ENCODE measurements around the gene AMER1.
A peak's percentile ranks its signal among the peaks of the same experiment; 100 is the strongest.
"Not testable (repeated sequence)": the region's sequence is repeated elsewhere in the genome, so short reads cannot be mapped to it uniquely, and the experiment has no call there.

AMER1 gene

GRCh38 chrX:64205441-64205734 is at the start of gene AMER1:
Gene AMER1 (minus strand): TSS chrX:64205708. CDS start chrX:64193286, 12,422 bp downstream.
- no peak for DNase-seq

GRCh38 chrX:64230123-64230970 is 24.8 kb upstream of the AMER1 start, which contains the start of gene ASB12:
Gene ASB12 (minus strand): TSS chrX:64230607. CDS start chrX:64225650, 4,957 bp downstream.
- no peak for DNase-seq

GRCh38 chrX:64229154-64229553 is 23.6 kb upstream of the AMER1 start:
- no peak for DNase-seq

- no peak for DNase-seq
Measured at GRCh38 chrX:64218023-64218422, 12.5 kb upstream of the AMER1 start.

GRCh38 chrX:64213989-64214388 is 8.5 kb upstream of the AMER1 start:
- DNase-seq = not testable (repeated sequence)

- DNase-seq = no peak
Measured at GRCh38 chrX:64206556-64207162, 1.2 kb upstream of the AMER1 start.

GRCh38 chrX:64205735-64206501 is 410 bp upstream of the AMER1 start:
- peak; percentile 75 for DNase-seq

GRCh38 chrX:64204701-64205440 is 637 bp downstream of the AMER1 start:
- no peak for DNase-seq

GRCh38 chrX:64204252-64204651 is 1.3 kb downstream of the AMER1 start:
- no peak for DNase-seq

- no peak for DNase-seq
Measured at GRCh38 chrX:64202808-64203325, 2.6 kb downstream of the AMER1 start.

GRCh38 chrX:64198036-64198435 is 7.5 kb downstream of the AMER1 start:
- no peak for DNase-seq

- no peak for DNase-seq
Measured at GRCh38 chrX:64196606-64197005, 8.9 kb downstream of the AMER1 start.

GRCh38 chrX:64195862-64196261 is 9.6 kb downstream of the AMER1 start:
- no peak for DNase-seq

- DNase-seq = no peak
Measured at GRCh38 chrX:64192673-64193072, 12.8 kb downstream of the AMER1 start.

GRCh38 chrX:64192040-64192439 is 13.5 kb downstream of the AMER1 start:
- DNase-seq = no peak

GRCh38 chrX:64191281-64192010 is 14.1 kb downstream of the AMER1 start:
- no peak for DNase-seq

GRCh38 chrX:64190136-64190740 is 15.3 kb downstream of the AMER1 start:
- no peak for DNase-seq

- no peak for DNase-seq
Measured at GRCh38 chrX:64188901-64189300, 16.6 kb downstream of the AMER1 start.

GRCh38 chrX:64187762-64188150 is 17.8 kb downstream of the AMER1 start:
- DNase-seq = no peak

GRCh38 chrX:64186974-64187761 is 18.3 kb downstream of the AMER1 start:
- no peak for DNase-seq

- no peak for DNase-seq
Measured at GRCh38 chrX:64184396-64184795, 21.1 kb downstream of the AMER1 start.
